ENCODE data around the gene RAPGEF3.

RAPGEF3 gene

GRCh38 chr12:47739979-47740378 lies 18.7 kb downstream of the RAPGEF3 start (continued):
- TF ChIP-seq CREB5 (CRISPR knock-in tag; IDR thresholded peaks at IDR 0.05; ENCODE audit: low read depth) (no peak), PPARA (CRISPR knock-in tag; IDR thresholded peaks at IDR 0.05; ENCODE audit: borderline replicate concordance) (no peak), PATZ1 (CRISPR knock-in tag; IDR thresholded peaks at IDR 0.05; ENCODE audit: borderline replicate concordance) (no peak), RARB (CRISPR knock-in tag; IDR thresholded peaks at IDR 0.05) (no peak), GLIS3 (CRISPR knock-in tag; IDR thresholded peaks at IDR 0.05) (no peak)

GRCh38 chr12:47739297-47739696 lies 19.4 kb downstream of the RAPGEF3 start:
- TF ChIP-seq ZNF565 (CRISPR knock-in tag; conservative IDR thresholded peaks at IDR 0.05; ENCODE audit: low read depth) = no peak
- TF ChIP-seq RARB (CRISPR knock-in tag; IDR thresholded peaks at IDR 0.05) = no peak
- no peak for TF ChIP-seq OSR1 (CRISPR knock-in tag; IDR thresholded peaks at IDR 0.05)
- no peak for TF ChIP-seq ZC3H10 (CRISPR knock-in tag; IDR thresholded peaks at IDR 0.05)
- TF ChIP-seq GLIS3 (CRISPR knock-in tag; IDR thresholded peaks at IDR 0.05) = no peak
- no peak for TF ChIP-seq ZFP30 (CRISPR knock-in tag; IDR thresholded peaks at IDR 0.05)
- no peak for TF ChIP-seq PPARA (CRISPR knock-in tag; IDR thresholded peaks at IDR 0.05; ENCODE audit: borderline replicate concordance)
- no peak for TF ChIP-seq ZNF70 (CRISPR knock-in tag; IDR thresholded peaks at IDR 0.05)
- no peak for TF ChIP-seq TCF4 (CRISPR knock-in tag; IDR thresholded peaks at IDR 0.05; ENCODE audit: borderline replicate concordance)
- no peak for TF ChIP-seq ARNTL (CRISPR knock-in tag; IDR thresholded peaks at IDR 0.05; ENCODE audit: borderline replicate concordance, low read depth)
- no peak for TF ChIP-seq CSRNP3 (CRISPR knock-in tag; IDR thresholded peaks at IDR 0.05)
- TF ChIP-seq BACH2 (CRISPR knock-in tag; IDR thresholded peaks at IDR 0.05; ENCODE audit: borderline replicate concordance) = no peak
- no peak for TF ChIP-seq TOX (CRISPR knock-in tag; IDR thresholded peaks at IDR 0.05; ENCODE audit: borderline replicate concordance)
- no peak for TF ChIP-seq SNAI2 (CRISPR knock-in tag; IDR thresholded peaks at IDR 0.05)
- no peak for TF ChIP-seq CREB5 (CRISPR knock-in tag; IDR thresholded peaks at IDR 0.05; ENCODE audit: low read depth)
- no peak for ATAC-seq

GRCh38 chr12:47737936-47738594 lies 20.6 kb downstream of the RAPGEF3 start:
- no peak for ATAC-seq
- TF ChIP-seq ZFP3 (CRISPR knock-in tag; IDR thresholded peaks at IDR 0.05) (no peak), ISL1 (CRISPR knock-in tag; IDR thresholded peaks at IDR 0.05) (no peak), GLIS3 (CRISPR knock-in tag; IDR thresholded peaks at IDR 0.05) (no peak), ZC3H10 (CRISPR knock-in tag; IDR thresholded peaks at IDR 0.05) (no peak), PPARA (CRISPR knock-in tag; IDR thresholded peaks at IDR 0.05; ENCODE audit: borderline replicate concordance) (no peak), TSHZ2 (CRISPR knock-in tag; IDR thresholded peaks at IDR 0.05) (no peak), ZNF70 (CRISPR knock-in tag; IDR thresholded peaks at IDR 0.05) (no peak), PATZ1 (CRISPR knock-in tag; IDR thresholded peaks at IDR 0.05; ENCODE audit: borderline replicate concordance) (no peak), CSDC2 (CRISPR knock-in tag; IDR thresholded peaks at IDR 0.05) (no peak), CREB5 (CRISPR knock-in tag; IDR thresholded peaks at IDR 0.05; ENCODE audit: low read depth) (no peak), BACH2 (CRISPR knock-in tag; IDR thresholded peaks at IDR 0.05; ENCODE audit: borderline replicate concordance) (no peak), TCF4 (CRISPR knock-in tag; IDR thresholded peaks at IDR 0.05; ENCODE audit: borderline replicate concordance) (no peak), ZNF8 (CRISPR knock-in tag; IDR thresholded peaks at IDR 0.05) (no peak), POU6F1 (CRISPR knock-in tag; IDR thresholded peaks at IDR 0.05; ENCODE audit: borderline replicate concordance, low read depth) (no peak)
